DOHH2 (cell line): ENCODE measurements around the gene PAEP.

Experiments used
- H3F3A ChIP-seq: fragments of 200-600 bp; sonication (generic), shearing (Covaris generic); 2 replicates; pipeline ENCODE4 v1.6.0; 2016; ENCODE audit warnings: antibody characterized with exemption, mild to moderate bottlenecking; ENCODE audit not compliant: control insufficient read depth, insufficient read depth
- H3K27ac ChIP-seq: fragments of 200-600 bp; sonication (generic); 2 replicates; pipeline ENCODE4 v1.5.1; 2014; ENCODE audit warnings: low read depth, mild to moderate bottlenecking, low read length, moderate library complexity
- H3K27me3 ChIP-seq: fragments of 200-600 bp; sonication (generic); 2 replicates; pipeline ENCODE4 v1.6.1; 2014; ENCODE audit warnings: mild to moderate bottlenecking, low read length, mixed read lengths; ENCODE audit not compliant: control insufficient read depth
- H3K36me3 ChIP-seq: fragments of 200-600 bp; sonication (generic); 2 replicates; pipeline ENCODE4 v1.6.1; 2014; ENCODE audit warnings: mild to moderate bottlenecking, low read length, moderate library complexity, mixed read lengths; ENCODE audit not compliant: control insufficient read depth
- H3K4me1 ChIP-seq: fragments of 200-600 bp; sonication (generic); 2 replicates; pipeline ENCODE4 v1.6.1; 2014; ENCODE audit warnings: mild to moderate bottlenecking, low read length, mixed read lengths; ENCODE audit not compliant: control insufficient read depth
- H3K4me2 ChIP-seq: fragments of 200-600 bp; sonication (generic); 2 replicates; pipeline ENCODE4 v1.6.0; 2014; ENCODE audit warnings: mild to moderate bottlenecking, low read length, moderate library complexity
- H3K4me3 ChIP-seq: fragments of 200-600 bp; sonication (generic); 2 replicates; pipeline ENCODE4 v1.5.1; 2014; ENCODE audit warnings: mild to moderate bottlenecking, low read length, mixed read lengths
- H3K79me2 ChIP-seq: fragments of 200-600 bp; sonication (generic); 2 replicates; pipeline ENCODE4 v1.6.1; 2014; ENCODE audit warnings: mild to moderate bottlenecking, low read length, mixed read lengths; ENCODE audit not compliant: control insufficient read depth
- H3K9me2 ChIP-seq: fragments of 200-600 bp; sonication (generic); replicated peaks from 2 replicates; pipeline ENCODE4 v1.6.1; 2014; ENCODE audit warnings: mild to moderate bottlenecking, low read length, mixed read lengths; ENCODE audit not compliant: control insufficient read depth
- H3K9me3 ChIP-seq: fragments of 200-600 bp; sonication (generic); 2 replicates; pipeline ENCODE4 v1.6.1; 2014; ENCODE audit warnings: antibody characterized with exemption, low read length, mixed read lengths; ENCODE audit not compliant: control insufficient read depth, insufficient read depth
- H4K20me1 ChIP-seq: fragments of 200-600 bp; sonication (generic); 2 replicates; pipeline ENCODE4 v1.6.0; 2014; ENCODE audit warnings: low read depth, mild to moderate bottlenecking, antibody characterized with exemption, low read length, moderate library complexity; ENCODE audit not compliant: control insufficient read depth, insufficient read depth
- EZH2phosphoT487 ChIP-seq: fragments of 200-600 bp; sonication (generic); IDR thresholded peaks from 2 replicates; pipeline ENCODE4 v1.6.1; 2017; ENCODE audit warnings: borderline replicate concordance, mild to moderate bottlenecking, antibody characterized with exemption, low read length, moderate library complexity, mixed read lengths
- TF ChIP-seq, protein P1 (sequence below): fragments of 200-600 bp; sonication (generic); IDR thresholded peaks from one replicate; pipeline ENCODE4 v1.5.1; 2014; ENCODE audit warnings: antibody characterized with exemption, mild to moderate bottlenecking, low read depth, low read length; ENCODE audit not compliant: poor library complexity, severe bottlenecking

Gene PAEP

DNA sequence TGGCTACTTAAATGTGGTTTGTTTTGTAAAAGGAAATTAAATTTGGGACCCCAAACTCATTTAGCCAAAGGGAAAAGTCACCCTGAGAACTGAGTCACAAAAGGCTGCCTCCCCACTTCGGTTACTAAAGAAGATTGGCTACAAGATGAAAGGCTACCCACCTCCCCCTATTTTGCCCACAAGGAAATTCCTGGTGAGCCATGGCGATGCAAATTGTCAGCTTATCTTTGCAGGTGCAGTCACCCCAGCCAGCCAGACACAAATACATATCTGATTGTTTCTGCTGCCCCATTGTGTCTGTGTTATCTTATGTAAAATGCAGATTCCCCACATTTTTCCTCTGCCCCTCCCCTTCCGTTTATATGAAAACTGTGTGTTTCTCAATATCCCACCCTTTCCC lies 8.9 kb downstream of the PAEP start:
- no peak overlapping the region for H3K4me3 ChIP-seq
- H3K9me2 ChIP-seq: no peaks in the 10 kb centered on the region
- H3K27me3 ChIP-seq: no peaks in the 10 kb centered on the region
- no peak for TF ChIP-seq EZH2phosphoT487
- TF ChIP-seq, protein P1, sequence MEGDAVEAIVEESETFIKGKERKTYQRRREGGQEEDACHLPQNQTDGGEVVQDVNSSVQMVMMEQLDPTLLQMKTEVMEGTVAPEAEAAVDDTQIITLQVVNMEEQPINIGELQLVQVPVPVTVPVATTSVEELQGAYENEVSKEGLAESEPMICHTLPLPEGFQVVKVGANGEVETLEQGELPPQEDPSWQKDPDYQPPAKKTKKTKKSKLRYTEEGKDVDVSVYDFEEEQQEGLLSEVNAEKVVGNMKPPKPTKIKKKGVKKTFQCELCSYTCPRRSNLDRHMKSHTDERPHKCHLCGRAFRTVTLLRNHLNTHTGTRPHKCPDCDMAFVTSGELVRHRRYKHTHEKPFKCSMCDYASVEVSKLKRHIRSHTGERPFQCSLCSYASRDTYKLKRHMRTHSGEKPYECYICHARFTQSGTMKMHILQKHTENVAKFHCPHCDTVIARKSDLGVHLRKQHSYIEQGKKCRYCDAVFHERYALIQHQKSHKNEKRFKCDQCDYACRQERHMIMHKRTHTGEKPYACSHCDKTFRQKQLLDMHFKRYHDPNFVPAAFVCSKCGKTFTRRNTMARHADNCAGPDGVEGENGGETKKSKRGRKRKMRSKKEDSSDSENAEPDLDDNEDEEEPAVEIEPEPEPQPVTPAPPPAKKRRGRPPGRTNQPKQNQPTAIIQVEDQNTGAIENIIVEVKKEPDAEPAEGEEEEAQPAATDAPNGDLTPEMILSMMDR: no peak
- H4K20me1 ChIP-seq: no peaks in the 10 kb centered on the region
- H3K4me2 ChIP-seq: no peak overlapping the region
- no peaks in the 10 kb centered on the region for H3K4me1 ChIP-seq
- H3F3A ChIP-seq: no peaks in the 10 kb centered on the region
- H3K9me3 ChIP-seq: no peaks in the 10 kb centered on the region
- no peaks in the 10 kb centered on the region for H3K79me2 ChIP-seq
- no peak overlapping the region for H3K27ac ChIP-seq
- H3K36me3 ChIP-seq: no peaks in the 10 kb centered on the region

DNA sequence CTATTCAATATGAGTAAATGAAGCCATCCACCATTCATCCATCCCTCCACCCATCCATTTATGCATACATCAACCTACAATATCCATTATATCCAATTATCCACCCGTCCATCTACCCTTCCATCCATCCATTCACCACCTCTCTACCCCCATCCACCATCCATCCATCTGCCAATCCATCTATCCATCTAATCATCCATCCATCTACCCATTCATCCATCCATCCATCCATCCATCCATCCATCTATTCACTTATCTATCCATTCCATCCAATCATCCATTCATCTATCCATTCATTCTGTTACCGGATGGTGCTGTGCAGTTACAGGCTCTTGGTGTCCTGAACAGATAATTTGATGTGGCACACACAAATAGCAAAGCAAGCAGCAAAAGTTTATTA lies 10.7 kb downstream of the PAEP start:
- H3K36me3 ChIP-seq: no peaks in the 10 kb centered on the region
- H3K4me3 ChIP-seq: no peak overlapping the region
- H4K20me1 ChIP-seq: no peaks in the 10 kb centered on the region
- no peaks in the 10 kb centered on the region for H3K4me1 ChIP-seq
- H3K27me3 ChIP-seq: no peaks in the 10 kb centered on the region
- TF ChIP-seq, protein P1: no peak
- TF ChIP-seq EZH2phosphoT487: no peak
- no peaks in the 10 kb centered on the region for H3K79me2 ChIP-seq
- H3K9me3 ChIP-seq: no peaks in the 10 kb centered on the region
- H3K27ac ChIP-seq: no peak overlapping the region
- H3K4me2 ChIP-seq: no peak overlapping the region
- H3K9me2 ChIP-seq: no peaks in the 10 kb centered on the region
- no peaks in the 10 kb centered on the region for H3F3A ChIP-seq

DNA sequence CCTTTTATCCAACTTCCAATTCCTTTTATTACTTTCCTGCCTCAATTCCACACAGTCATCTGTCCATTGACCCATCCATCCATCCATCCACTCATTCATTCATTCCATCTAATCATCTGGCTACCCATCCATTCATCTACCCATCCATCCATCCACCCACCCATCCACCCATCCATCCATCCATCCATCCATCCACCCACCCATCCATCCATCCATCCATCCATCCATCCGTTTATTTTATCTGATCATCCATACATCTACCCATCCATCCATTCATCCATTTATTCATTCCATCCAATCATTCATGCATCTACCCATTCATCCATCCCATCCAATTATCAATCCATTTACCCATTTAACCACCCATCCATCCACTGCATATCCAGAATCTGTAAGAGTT lies 11.6 kb downstream of the PAEP start:
- Histone ChIP-seq H3K27ac (no peak overlapping the region), H3K4me2 (no peak overlapping the region), H3K9me2 (no peaks in the 10 kb centered on the region), H4K20me1 (no peaks in the 10 kb centered on the region), H3K36me3 (no peaks in the 10 kb centered on the region), H3F3A (no peaks in the 10 kb centered on the region), H3K79me2 (no peaks in the 10 kb centered on the region), H3K27me3 (no peaks in the 10 kb centered on the region), H3K4me3 (no peak overlapping the region), H3K9me3 (no peaks in the 10 kb centered on the region), H3K4me1 (no peaks in the 10 kb centered on the region)
- TF ChIP-seq, protein P1: no peak
- TF ChIP-seq EZH2phosphoT487: no peak

DNA sequence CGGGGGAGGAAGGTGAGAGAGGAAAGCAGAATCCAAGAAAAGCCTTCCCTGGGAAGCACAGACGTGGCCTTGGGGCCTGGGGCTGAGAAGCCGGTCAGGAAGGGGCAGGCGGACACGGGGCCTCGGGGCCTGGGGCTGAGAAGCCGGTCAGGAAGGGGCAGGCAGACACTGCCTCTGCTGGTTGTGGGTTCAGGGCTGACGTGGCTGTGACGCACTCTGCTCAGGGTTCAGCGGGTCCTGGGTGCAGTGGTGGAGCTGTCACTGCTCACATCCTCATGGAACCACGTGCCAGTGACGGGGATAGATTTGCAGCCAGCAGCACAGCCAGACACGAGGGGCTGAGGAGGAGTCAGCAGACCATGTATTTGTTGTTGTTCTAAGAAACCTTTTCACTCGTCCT lies 12.8 kb downstream of the PAEP start:
- Histone ChIP-seq H3K36me3 (no peaks in the 10 kb centered on the region), H3K27me3 (no peaks in the 10 kb centered on the region), H3K27ac (no peak overlapping the region), H3K9me3 (no peaks in the 10 kb centered on the region), H3K79me2 (no peaks in the 10 kb centered on the region), H3K4me2 (no peak overlapping the region), H3K4me3 (no peak overlapping the region), H4K20me1 (no peaks in the 10 kb centered on the region), H3F3A (no peaks in the 10 kb centered on the region), H3K4me1 (no peaks in the 10 kb centered on the region), H3K9me2 (no peaks in the 10 kb centered on the region)
- TF ChIP-seq EZH2phosphoT487: no peak
- TF ChIP-seq, protein P1: no peak
